ENCODE data around the gene SHLD1.
"Not testable (repeated sequence)": the region's sequence is repeated elsewhere in the genome, so short reads cannot be mapped to it uniquely, and the experiment has no call there.

Gene SHLD1

DNA sequence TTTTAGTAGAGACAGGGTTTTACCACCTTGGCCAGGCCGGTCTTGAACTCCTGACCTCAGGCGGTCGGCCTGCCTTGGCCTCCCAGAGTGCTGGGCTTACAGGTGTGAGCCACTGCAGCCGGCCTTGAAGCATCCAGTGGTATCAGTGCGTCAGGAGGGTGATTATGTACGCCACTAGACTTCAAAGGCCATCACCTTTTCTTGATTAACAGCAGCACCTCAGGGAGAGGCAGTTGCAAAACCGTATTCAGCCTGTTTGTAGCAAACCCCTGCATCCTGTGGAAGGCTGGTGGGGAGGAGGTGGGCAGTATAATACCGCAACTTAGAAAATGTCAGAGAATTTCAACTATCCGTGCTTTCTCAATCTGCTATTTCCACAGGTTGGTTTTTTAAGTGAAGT lies 27.3 kb upstream of the SHLD1 start:
- peaks cover 5 to 11% of the 10 kb centered on the region in 2 donors for H3K4me1 Mint-ChIP-seq
- H3K36me3 Mint-ChIP-seq, result no peaks in the 10 kb centered on the region
- no peak for DNase-seq
- H3K9me3 Mint-ChIP-seq, result peaks cover 4% of the 10 kb centered on the region in 2 donors
- no peak overlapping the region for H3K27ac Mint-ChIP-seq
- peaks cover 27 to 35% of the 10 kb centered on the region in 2 donors for H3K27me3 Mint-ChIP-seq
- H3K4me3 Mint-ChIP-seq, result no peak overlapping the region
- no peak for ATAC-seq (replicated peaks)

DNA sequence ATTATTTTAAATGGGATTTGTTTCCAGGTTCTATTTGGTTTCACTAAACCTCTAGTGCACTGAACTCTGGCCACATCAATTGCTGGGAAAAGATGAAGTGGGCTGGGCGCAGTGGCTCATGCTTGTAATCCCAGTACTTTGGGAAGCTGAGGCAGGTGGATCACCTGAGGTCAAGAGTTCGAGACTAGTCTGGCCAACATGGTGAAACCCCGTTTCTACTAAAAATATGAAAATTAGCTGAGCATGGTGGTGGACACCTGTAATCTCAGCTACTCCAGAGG lies 25.1 kb upstream of the SHLD1 start:
- peaks cover 23 to 34% of the 10 kb centered on the region in 2 donors for H3K27me3 Mint-ChIP-seq

DNA sequence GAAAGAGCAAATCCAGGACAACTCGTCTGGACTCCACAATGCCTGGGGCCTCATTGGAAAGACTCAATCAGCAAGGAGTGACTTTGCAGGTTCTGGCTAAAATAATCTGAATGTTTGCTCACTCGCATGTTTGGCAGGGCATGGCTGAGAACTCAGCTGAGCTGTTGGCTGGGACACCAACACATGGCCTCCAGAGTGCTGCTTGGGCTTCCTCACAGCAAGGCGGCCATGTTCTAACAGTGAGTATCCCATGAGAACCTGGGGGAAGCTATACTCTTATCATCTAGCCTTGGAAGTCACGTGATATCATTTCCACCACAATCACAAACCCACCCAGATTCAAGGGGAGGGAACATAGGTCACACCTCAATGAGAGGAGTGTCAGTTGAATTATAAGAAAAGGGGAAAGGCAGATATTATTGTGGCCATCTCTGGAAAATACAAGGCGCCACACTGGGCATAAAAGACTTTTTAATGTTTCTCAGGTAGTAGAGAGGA lies 23.1 kb upstream of the SHLD1 start:
- Mint-ChIP-seq H3K4me3 (no peak overlapping the region), H3K36me3 (no peaks in the 10 kb centered on the region), H3K4me1 (peaks cover 1 to 5% of the 10 kb centered on the region in 2 donors), H3K9me3 (peaks cover 4% of the 10 kb centered on the region in 2 donors), H3K27me3 (peaks cover 35 to 48% of the 10 kb centered on the region in 2 donors), H3K27ac (no peak overlapping the region)
- no peak for DNase-seq
- ATAC-seq (replicated peaks), result no peak

More for the DNA sequence above, 25.1 kb upstream of the SHLD1 start:
- H3K4me3 Mint-ChIP-seq; H3K27ac Mint-ChIP-seq; H3K4me1 Mint-ChIP-seq; DNase-seq; ATAC-seq (replicated peaks); H3K9me3 Mint-ChIP-seq; H3K36me3 Mint-ChIP-seq: not testable (repeated sequence)

DNA sequence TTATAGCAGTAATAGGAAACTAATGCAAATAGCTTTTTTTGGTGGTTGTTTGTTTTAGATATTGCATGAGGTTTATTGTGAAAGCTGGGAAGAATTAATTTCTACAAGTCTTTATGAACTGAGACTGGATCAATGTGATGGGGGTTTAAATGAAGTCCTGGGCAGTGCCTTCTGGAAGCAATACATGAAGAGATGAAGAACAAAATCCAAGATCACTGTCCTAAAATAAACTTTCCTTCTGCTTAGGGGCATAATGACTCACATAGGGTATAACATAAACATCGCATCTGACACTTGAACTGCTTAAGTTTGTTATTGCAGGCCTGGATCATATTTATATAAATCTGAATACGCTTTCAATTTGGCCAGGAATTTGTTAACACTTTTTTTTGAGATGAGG lies 20.9 kb upstream of the SHLD1 start:
- Mint-ChIP-seq H3K4me1 (peaks cover 1 to 5% of the 10 kb centered on the region in 2 donors), H3K27me3 (peaks cover 50 to 67% of the 10 kb centered on the region in 2 donors), H3K9me3 (peaks cover 4% of the 10 kb centered on the region in 2 donors), H3K27ac (no peak overlapping the region), H3K4me3 (no peak overlapping the region), H3K36me3 (no peaks in the 10 kb centered on the region)
- DNase-seq (no peak), ATAC-seq (replicated peaks) (no peak)

DNA sequence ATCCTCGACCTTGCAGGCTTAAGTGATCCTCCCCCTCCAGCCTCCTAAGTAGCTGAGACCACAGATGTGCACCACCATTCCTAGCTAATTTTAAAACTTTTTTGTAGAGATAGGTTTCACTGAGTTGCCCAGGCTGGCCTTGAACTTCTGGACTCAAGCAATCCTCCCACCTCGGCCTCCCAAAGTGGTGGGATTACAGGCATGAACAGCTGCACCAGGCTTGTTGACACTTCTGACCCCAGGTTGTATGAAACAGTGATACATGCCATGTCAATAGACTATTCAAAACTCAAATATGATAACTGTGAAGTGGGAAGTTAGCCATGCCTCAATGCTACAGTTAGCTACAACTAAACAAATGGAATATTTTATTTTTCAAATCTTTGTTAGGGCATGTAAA lies 20.1 kb upstream of the SHLD1 start:
- no peak overlapping the region for H3K4me3 Mint-ChIP-seq
- peaks cover 57 to 71% of the 10 kb centered on the region in 2 donors for H3K27me3 Mint-ChIP-seq
- DNase-seq, result no peak
- no peak for ATAC-seq (replicated peaks)
- peaks cover 1 to 10% of the 10 kb centered on the region in 2 donors for H3K4me1 Mint-ChIP-seq
- H3K9me3 Mint-ChIP-seq, result peaks cover 4% of the 10 kb centered on the region in 2 donors
- H3K36me3 Mint-ChIP-seq, result no peaks in the 10 kb centered on the region
- H3K27ac Mint-ChIP-seq, result no peak overlapping the region

DNA sequence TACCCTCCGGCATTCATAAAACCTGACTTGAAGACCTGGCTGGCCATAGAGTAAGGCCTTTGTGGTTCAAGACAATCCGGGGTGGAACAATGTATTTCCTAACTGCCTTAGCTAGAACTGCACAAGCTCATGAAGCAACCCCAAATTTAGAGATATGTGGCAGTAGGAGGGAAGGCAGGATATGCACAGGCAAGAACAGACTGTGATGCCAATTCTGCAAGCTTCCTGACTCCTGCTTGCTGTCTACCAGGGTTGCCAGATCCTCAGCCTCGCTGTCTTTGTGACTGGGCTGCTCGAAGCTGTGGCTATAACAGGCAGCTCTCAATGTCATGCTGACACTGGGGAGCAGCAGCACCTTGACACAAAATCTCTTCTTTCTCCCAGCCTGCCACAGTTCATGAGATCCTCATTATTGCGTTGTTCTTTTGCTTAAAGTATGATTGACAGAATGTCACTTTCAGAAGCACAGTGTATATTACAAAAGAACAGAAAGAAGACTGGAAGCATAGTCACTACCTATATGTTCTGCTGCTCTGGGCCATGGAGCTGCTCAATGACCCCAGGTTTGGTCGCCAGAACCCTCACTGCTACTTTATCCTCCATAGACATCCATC lies 18.3 kb upstream of the SHLD1 start:
- ATAC-seq (replicated peaks) (no peak), DNase-seq (no peak)
- Mint-ChIP-seq H3K4me1 (peaks cover 5 to 14% of the 10 kb centered on the region in 2 donors), H3K9me3 (peaks cover 4% of the 10 kb centered on the region in 2 donors), H3K27me3 (peaks cover 68 to 86% of the 10 kb centered on the region in 2 donors), H3K27ac (no peak overlapping the region), H3K36me3 (no peaks in the 10 kb centered on the region), H3K4me3 (no peak overlapping the region)

DNA sequence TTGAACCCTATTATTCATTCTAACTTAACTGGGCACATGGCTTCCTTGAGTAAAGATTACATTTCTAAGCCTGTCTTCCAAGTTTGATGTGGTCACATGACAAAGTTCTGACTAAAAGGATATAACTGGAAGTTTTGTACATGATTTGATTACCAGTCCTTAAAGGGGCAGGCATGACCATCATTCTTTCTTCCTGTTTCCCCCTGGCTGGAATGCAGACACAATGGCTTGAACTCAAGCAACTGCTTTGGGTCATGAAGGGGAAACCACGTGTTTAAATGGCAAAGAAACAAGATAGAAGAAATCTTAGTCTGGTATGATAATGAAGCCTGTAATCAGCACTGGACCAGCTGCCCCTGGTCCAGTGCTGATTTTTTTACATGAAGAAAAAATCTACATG lies 15.6 kb upstream of the SHLD1 start:
- H3K9me3 Mint-ChIP-seq, result no peaks in the 10 kb centered on the region
- H3K4me1 Mint-ChIP-seq, result peaks cover 13 to 26% of the 10 kb centered on the region in 2 donors
- H3K27me3 Mint-ChIP-seq, result peaks cover 59 to 84% of the 10 kb centered on the region in 2 donors
- no peak for DNase-seq
- H3K36me3 Mint-ChIP-seq, result no peaks in the 10 kb centered on the region
- no peak for ATAC-seq (replicated peaks)
- no peak overlapping the region for H3K4me3 Mint-ChIP-seq
- H3K27ac Mint-ChIP-seq, result no peak overlapping the region

DNA sequence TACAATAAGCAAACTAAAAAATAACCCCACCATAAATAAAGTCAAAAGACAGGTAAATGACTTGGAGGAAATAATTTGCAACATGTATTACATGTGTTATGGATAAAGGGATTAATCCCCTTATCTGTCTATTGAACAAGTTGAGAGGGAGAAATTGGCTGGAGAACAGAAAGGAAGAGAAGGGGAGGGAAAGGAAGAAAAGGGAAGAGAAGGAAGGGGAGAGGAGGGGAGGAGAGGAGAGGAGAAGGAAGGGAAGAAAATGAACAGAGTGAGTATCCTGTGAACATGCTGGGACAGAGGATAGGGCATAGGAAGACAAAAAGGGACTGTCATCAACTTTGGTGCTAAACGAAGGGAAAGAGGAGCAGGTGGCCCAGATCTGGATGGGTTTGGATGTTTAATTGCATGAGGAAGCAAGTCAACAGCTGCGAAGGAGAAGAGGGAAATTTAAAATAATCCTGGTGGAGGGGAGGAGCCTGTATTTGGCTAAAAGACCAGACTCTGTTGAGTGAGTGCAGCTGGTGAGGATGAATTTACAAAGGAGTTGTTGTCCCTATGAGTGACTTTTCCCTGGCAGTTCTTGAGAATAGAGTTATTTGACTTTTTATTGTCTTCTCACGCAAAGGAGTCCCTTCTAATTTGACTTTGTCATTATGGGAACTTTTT lies 14.2 kb upstream of the SHLD1 start:
- Mint-ChIP-seq H3K4me3 (no peak overlapping the region), H3K9me3 (no peaks in the 10 kb centered on the region), H3K27me3 (peaks cover 62 to 79% of the 10 kb centered on the region in 2 donors), H3K36me3 (no peaks in the 10 kb centered on the region), H3K4me1 (peaks cover 13 to 26% of the 10 kb centered on the region in 2 donors), H3K27ac (no peak overlapping the region)
- DNase-seq, result no peak
- ATAC-seq (replicated peaks), result no peak

DNA sequence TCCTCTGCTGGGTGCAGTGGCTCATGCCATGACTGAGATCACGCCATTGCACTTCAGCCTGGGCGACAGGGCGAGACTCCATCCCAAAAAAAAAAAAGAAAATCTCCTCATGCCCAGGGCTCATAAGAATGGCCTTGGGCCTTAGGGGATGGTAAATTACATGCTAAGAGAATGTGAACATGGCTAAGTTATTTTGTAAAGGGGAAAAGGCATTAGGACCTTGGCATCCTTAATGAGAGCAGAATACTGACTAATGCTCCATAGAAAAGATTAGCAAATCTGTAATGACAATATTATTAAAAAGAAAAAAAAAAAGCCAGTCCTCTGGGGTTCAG lies 12.6 kb upstream of the SHLD1 start:
- H3K27me3 Mint-ChIP-seq, result peaks cover 59 to 74% of the 10 kb centered on the region in 2 donors
- peak overlapping the region in 1 of 2 donors; percentile 36 for H3K4me3 Mint-ChIP-seq
- peaks cover 13 to 26% of the 10 kb centered on the region in 2 donors for H3K4me1 Mint-ChIP-seq
- no peak overlapping the region for H3K27ac Mint-ChIP-seq
- ATAC-seq (replicated peaks) (no peak), DNase-seq (no peak)
- no peaks in the 10 kb centered on the region for H3K36me3 Mint-ChIP-seq
- no peaks in the 10 kb centered on the region for H3K9me3 Mint-ChIP-seq

DNA sequence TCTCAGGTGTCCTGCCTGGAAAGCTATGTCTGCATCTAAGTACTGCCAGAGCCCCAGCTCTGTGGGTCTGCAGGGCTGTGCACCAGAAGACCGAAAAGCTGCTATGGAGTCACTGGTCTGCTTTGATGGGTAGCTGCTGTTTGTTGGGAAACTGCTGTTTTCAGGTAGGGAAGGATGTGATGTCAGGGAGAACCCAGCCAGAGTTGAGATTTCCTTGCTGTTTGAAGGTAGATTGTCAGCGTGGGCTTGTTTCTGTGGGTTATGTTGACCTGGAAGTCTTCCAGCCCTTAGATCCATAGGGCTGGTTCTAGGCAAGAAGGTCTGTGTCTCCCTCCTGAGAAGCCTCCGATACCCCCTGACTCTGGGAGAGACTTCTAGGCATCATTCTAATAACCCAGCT lies 12.2 kb upstream of the SHLD1 start:
- ATAC-seq (replicated peaks), result no peak
- H3K4me3 Mint-ChIP-seq, result no peak overlapping the region
- no peaks in the 10 kb centered on the region for H3K36me3 Mint-ChIP-seq
- no peaks in the 10 kb centered on the region for H3K9me3 Mint-ChIP-seq
- DNase-seq, result no peak
- H3K4me1 Mint-ChIP-seq, result peaks cover 13 to 26% of the 10 kb centered on the region in 2 donors
- no peak overlapping the region for H3K27ac Mint-ChIP-seq
- peaks cover 60 to 74% of the 10 kb centered on the region in 2 donors for H3K27me3 Mint-ChIP-seq

DNA sequence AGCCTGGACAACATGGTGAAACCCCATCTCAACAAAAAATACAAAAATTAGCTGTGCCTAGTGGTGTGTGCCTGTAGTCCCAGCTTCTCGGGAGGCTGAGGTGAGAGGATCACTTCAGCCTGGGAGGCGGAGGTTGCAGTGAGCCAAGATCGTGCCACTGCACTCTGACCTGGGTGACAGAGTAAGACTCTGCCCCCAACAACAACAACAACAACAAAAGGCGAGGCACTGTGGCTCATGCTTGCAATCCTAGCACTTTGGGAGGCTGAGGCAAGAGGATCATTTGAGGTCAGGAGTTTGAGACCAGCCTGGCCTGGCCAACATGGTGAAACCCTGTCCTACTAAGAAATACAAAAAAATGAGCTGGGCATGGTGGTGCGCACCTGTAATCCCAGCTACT lies 9.6 kb upstream of the SHLD1 start:
- not testable (repeated sequence) for ATAC-seq (replicated peaks); H3K9me3 Mint-ChIP-seq; H3K4me3 Mint-ChIP-seq; H3K27ac Mint-ChIP-seq; DNase-seq; H3K36me3 Mint-ChIP-seq
- H3K27me3 Mint-ChIP-seq, result peaks cover 51 to 65% of the 10 kb centered on the region in 2 donors
- peaks cover 13 to 20% of the 10 kb centered on the region in 2 donors for H3K4me1 Mint-ChIP-seq

DNA sequence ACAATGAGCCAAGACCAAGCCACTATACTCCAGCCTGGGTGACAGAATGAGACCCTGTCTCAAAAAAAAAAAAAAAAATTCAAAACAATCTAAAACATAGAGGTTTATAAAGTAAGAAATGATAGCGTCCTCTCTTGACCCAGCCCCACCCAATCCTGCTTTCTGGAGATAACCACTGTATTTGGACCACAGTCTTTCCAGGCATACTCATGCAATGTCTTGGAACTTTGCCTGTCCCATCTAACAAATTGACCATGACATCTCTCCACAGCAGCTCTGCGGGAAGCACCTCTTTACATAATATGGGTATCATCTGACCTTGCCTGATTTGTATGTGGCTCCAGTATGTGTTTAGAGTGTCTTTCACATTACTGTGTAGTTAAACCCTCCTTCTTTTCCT lies 9.1 kb upstream of the SHLD1 start:
- DNase-seq, result no peak

DNA sequence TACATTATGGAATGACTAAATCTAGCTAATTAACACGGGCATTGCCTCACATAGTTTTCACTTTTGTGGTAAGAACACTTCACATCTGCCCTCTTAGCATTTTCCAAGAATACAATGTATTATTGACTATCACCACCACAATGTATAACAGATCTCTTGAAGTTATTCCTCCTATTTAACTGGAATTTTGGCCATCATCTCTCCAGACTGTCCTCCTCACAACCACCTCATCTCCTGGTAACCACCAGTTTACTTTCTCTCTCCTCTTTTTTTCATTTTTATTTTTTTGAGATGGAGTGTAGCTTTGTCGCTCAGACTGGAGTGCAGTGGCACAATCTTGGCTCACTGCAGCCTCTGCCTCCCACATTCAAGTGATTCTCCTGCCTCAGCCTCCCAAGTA lies 8.2 kb upstream of the SHLD1 start:
- H3K27me3 Mint-ChIP-seq, result peaks cover 43 to 58% of the 10 kb centered on the region in 2 donors
- H3K36me3 Mint-ChIP-seq, result no peaks in the 10 kb centered on the region
- peaks cover 9 to 16% of the 10 kb centered on the region in 2 donors for H3K4me1 Mint-ChIP-seq
- no peak for ATAC-seq (replicated peaks)
- DNase-seq, result no peak
- H3K4me3 Mint-ChIP-seq, result no peak overlapping the region
- H3K27ac Mint-ChIP-seq, result no peak overlapping the region
- H3K9me3 Mint-ChIP-seq, result no peaks in the 10 kb centered on the region

More for the DNA sequence above, 9.1 kb upstream of the SHLD1 start:
- ATAC-seq (replicated peaks), result no peak
- Mint-ChIP-seq H3K27ac (no peak overlapping the region), H3K36me3 (no peaks in the 10 kb centered on the region), H3K27me3 (peaks cover 47 to 61% of the 10 kb centered on the region in 2 donors), H3K4me1 (peaks cover 11 to 20% of the 10 kb centered on the region in 2 donors), H3K9me3 (no peaks in the 10 kb centered on the region), H3K4me3 (no peak overlapping the region)

DNA sequence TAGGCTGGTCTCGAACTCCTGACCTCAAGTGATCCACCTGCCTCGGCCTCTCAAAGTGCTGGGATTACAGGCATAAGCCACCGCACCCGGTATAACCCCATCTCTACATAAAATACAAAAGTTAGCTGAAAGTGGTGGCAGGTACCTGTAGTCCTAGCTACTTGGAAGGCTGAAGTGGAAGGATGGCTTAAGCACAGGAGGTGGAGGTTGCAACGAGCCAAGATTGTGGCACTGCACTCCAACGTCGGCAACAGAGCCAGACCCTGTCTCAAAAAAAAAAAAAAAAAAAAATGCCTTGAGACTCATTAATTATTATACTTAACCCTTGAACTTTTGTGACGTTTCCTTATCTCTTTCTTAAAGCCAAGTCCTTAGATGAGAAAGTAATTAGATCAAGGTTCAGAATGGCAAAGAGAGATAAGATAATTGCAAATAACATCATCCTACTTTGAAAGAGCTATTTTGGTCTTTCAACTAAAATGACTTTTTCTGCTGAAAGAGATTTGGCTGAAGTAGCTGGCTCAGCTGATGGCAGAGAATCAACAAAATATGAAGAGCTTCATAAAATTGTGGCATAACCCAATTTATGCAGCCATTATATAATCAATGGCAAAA lies 4.7 kb upstream of the SHLD1 start:
- no peak for ATAC-seq (replicated peaks)
- Mint-ChIP-seq H3K36me3 (no peaks in the 10 kb centered on the region), H3K4me3 (no peak overlapping the region)

DNA sequence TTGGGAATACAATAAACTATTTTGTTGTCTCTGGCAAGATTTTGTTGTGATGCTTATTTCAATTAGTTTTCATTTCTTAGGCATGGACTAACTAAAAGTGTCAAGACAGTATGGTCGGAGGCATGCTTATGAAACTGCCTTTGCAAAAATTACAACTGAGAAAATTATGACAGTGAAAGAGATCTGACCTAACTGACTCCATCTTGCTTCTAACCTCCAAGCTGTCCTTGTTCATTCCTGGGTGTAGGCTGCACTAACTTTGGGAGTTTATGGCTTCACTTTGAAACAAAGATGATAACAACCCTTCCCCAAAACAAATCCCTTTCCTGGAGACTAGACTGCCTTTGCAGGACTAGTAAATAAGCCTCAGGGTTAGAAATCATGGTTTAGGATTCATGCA lies 4.1 kb upstream of the SHLD1 start:
- Mint-ChIP-seq H3K4me3 (no peak overlapping the region), H3K27me3 (peaks cover 27 to 34% of the 10 kb centered on the region in 2 donors), H3K27ac (no peak overlapping the region), H3K4me1 (peaks cover 3 to 4% of the 10 kb centered on the region in 2 donors), H3K36me3 (no peaks in the 10 kb centered on the region), H3K9me3 (no peaks in the 10 kb centered on the region)
- ATAC-seq (replicated peaks) (no peak), DNase-seq (no peak)

More for the DNA sequence above, 4.7 kb upstream of the SHLD1 start:
- H3K4me1 Mint-ChIP-seq, result peaks cover 2 to 4% of the 10 kb centered on the region in 2 donors
- DNase-seq, result no peak
- H3K27me3 Mint-ChIP-seq, result peaks cover 32 to 40% of the 10 kb centered on the region in 2 donors
- no peaks in the 10 kb centered on the region for H3K9me3 Mint-ChIP-seq
- no peak overlapping the region for H3K27ac Mint-ChIP-seq

All from stimulated activated naive B cell treated with anti-CD40 and anti-IgM and Interleukin-4, amounts not matched to agents 10 μg/mL and 1 μg/mL and 100 μg/mL, for 72 hours (primary cell).